IMR-90 (cell line): ENCODE data around the gene DOCK4. TPM values are rescaled to one million over a fixed set of nuclear protein-coding genes. Genes with fewer than 3 reads are reported as not detected.

ENCODE experiments used
- ATAC-seq: fragments of 200-7000 bp; cut with Tn5 transposase; 2 replicates; pipeline ENCODE4 v1.9.1; 2020; ENCODE audit warnings: low read depth, mild to moderate bottlenecking, moderate library complexity
- BruUV-seq: library from RNA; stranded (reverse); fragments of 400-500 nt; replicated peaks from 2 replicates; lab custom pipeline; 2021; lab: Mats Ljungman, UMichigan
- CTCF ChIA-PET: fragments of 300-600 bp; formaldehyde crosslinking; extraction: SDS; loops from one replicate; lab custom pipeline; 2021; ENCODE audit warnings: antibody characterized with exemption; lab: Yijun Ruan, JAX
- POLR2A ChIA-PET: fragments of 300-600 bp; sonication (Branson Sonifier 250); formaldehyde crosslinking; loops from one replicate; lab custom pipeline; 2022; ENCODE audit warnings: antibody characterized with exemption; ENCODE audit not compliant: unreplicated experiment; lab: Charles Lee
- DNase-seq: peaks from one replicate; pipeline ENCODE4 v3.0.0; 2013
- H2AFZ ChIP-seq: replicated peaks from 2 replicates; pipeline ENCODE3; 2013; ENCODE audit warnings: low read length, mild to moderate bottlenecking; ENCODE audit not compliant: poor library complexity
- H2AK5ac ChIP-seq: 2 replicates; pipeline ENCODE4 v1.6.1; 2013; ENCODE audit warnings: low read depth, low read length, inconsistent platforms
- H2AK9ac ChIP-seq: replicated peaks from 2 replicates; pipeline ENCODE3; 2013; ENCODE audit warnings: mild to moderate bottlenecking, low read depth, low read length, moderate library complexity; ENCODE audit not compliant: poor library complexity
- H2BK120ac ChIP-seq: 2 replicates; pipeline ENCODE4 v1.6.1; 2013; ENCODE audit warnings: low read depth, low read length, inconsistent platforms
- H2BK15ac ChIP-seq: 3 replicates; pipeline ENCODE4 v1.6.1; 2013; ENCODE audit warnings: low read depth, low read length, inconsistent platforms
- H2BK20ac ChIP-seq: 2 replicates; pipeline ENCODE4 v1.6.1; 2013; ENCODE audit warnings: low read depth, mild to moderate bottlenecking, inconsistent platforms, low read length, moderate library complexity
- H2BK5ac ChIP-seq: 2 replicates; pipeline ENCODE4 v1.6.1; 2013; ENCODE audit warnings: mild to moderate bottlenecking, low read depth, low read length, inconsistent platforms; ENCODE audit not compliant: poor library complexity, severe bottlenecking
- H3K14ac ChIP-seq: replicated peaks from 2 replicates; pipeline ENCODE4 v1.6.1; 2013; ENCODE audit warnings: low read depth, low read length, inconsistent platforms
- H3K18ac ChIP-seq: 2 replicates; pipeline ENCODE4 v1.6.1; 2013; ENCODE audit warnings: low read depth, low read length, control low read depth
- H3K23ac ChIP-seq: 2 replicates; pipeline ENCODE4 v1.6.1; 2013; ENCODE audit warnings: low read depth, low read length, inconsistent platforms
- H3K27ac ChIP-seq: 2 replicates; pipeline ENCODE4 v1.5.1; 2013; ENCODE audit warnings: mild to moderate bottlenecking, control low read depth, low read length; ENCODE audit not compliant: insufficient read depth
- H3K27me3 ChIP-seq: 2 replicates; pipeline ENCODE4 v1.6.1; 2013; ENCODE audit warnings: low read length; ENCODE audit not compliant: control insufficient read depth, insufficient read depth
- H3K36me3 ChIP-seq: 2 replicates; pipeline ENCODE4 v1.6.1; 2013; ENCODE audit warnings: low read length, mixed read lengths; ENCODE audit not compliant: control insufficient read depth, insufficient read depth
- H3K4ac ChIP-seq: 2 replicates; pipeline ENCODE4 v1.6.1; 2013; ENCODE audit warnings: low read depth, low read length, inconsistent platforms
- H3K4me1 ChIP-seq: 2 replicates; pipeline ENCODE4 v1.6.1; 2013; ENCODE audit warnings: low read length, mixed read lengths; ENCODE audit not compliant: control insufficient read depth, insufficient read depth
- H3K4me2 ChIP-seq: 2 replicates; pipeline ENCODE4 v1.6.1; 2013; ENCODE audit warnings: low read depth, mild to moderate bottlenecking, control low read depth, low read length, moderate library complexity
- H3K4me3 ChIP-seq: 2 replicates; pipeline ENCODE4 v1.5.1; 2013; ENCODE audit warnings: low read depth, mild to moderate bottlenecking, control low read depth, low read length, moderate library complexity; ENCODE audit not compliant: insufficient read depth
- H3K56ac ChIP-seq: 2 replicates; pipeline ENCODE4 v1.6.1; 2013; ENCODE audit warnings: low read length, inconsistent platforms; ENCODE audit not compliant: insufficient read depth; ENCODE audit errors: extremely low read depth
- H3K79me1 ChIP-seq, 2 experiments: 2 replicates each; pipeline ENCODE4 v1.6.1; 2013; ENCODE audit warnings: low read length in 2 of 2, inconsistent platforms in 1 of 2, low read depth in 1 of 2
- H3K9ac ChIP-seq: 2 replicates; pipeline ENCODE4 v1.6.1; 2013; ENCODE audit warnings: low read depth, low read length, control low read depth
- H3K9me1 ChIP-seq: 2 replicates; pipeline ENCODE4 v1.6.1; 2013; ENCODE audit warnings: low read length, inconsistent platforms; ENCODE audit not compliant: insufficient read depth
- H3K9me3 ChIP-seq: 2 replicates; pipeline ENCODE4 v1.6.1; 2013; ENCODE audit warnings: low read length; ENCODE audit not compliant: control insufficient read depth, insufficient read depth
- H4K20me1 ChIP-seq: 2 replicates; pipeline ENCODE4 v1.6.1; 2013; ENCODE audit warnings: low read length, inconsistent platforms; ENCODE audit not compliant: insufficient read depth
- H4K5ac ChIP-seq: 2 replicates; pipeline ENCODE4 v1.6.1; 2013; ENCODE audit warnings: mild to moderate bottlenecking, low read depth, low read length, control low read depth
- H4K8ac ChIP-seq, 2 experiments: 2 replicates each; pipeline ENCODE4 v1.6.1; 2013; ENCODE audit warnings: low read depth in 2 of 2, low read length in 2 of 2, control low read depth in 1 of 2, inconsistent platforms in 1 of 2
- H4K91ac ChIP-seq: 2 replicates; pipeline ENCODE4 v1.6.1; 2013; ENCODE audit warnings: low read depth, low read length, inconsistent platforms; ENCODE audit not compliant: insufficient read depth
- CHD1 ChIP-seq: IDR thresholded peaks from 2 replicates; pipeline ENCODE4 v1.6.1; 2012; ENCODE audit warnings: low read depth, low read length, improper control_type of control experiment
- MAFK ChIP-seq: IDR thresholded peaks from 2 replicates; pipeline ENCODE4 v1.6.1; 2012; ENCODE audit warnings: low read depth, low read length, improper control_type of control experiment
- MAZ ChIP-seq: IDR thresholded peaks from 2 replicates; pipeline ENCODE4 v1.6.1; 2012; ENCODE audit warnings: low read depth, mild to moderate bottlenecking, low read length, improper control_type of control experiment, moderate library complexity, borderline replicate concordance
- MXI1 ChIP-seq: IDR thresholded peaks from 2 replicates; pipeline ENCODE4 v1.6.1; 2012; ENCODE audit warnings: low read depth, mild to moderate bottlenecking, low read length, moderate library complexity, borderline replicate concordance
- NFE2L2 ChIP-seq: fragments of 150-350 bp; IDR thresholded peaks from 2 replicates; pipeline ENCODE4 v1.6.1; 2016; ENCODE audit warnings: low read depth, mild to moderate bottlenecking, low read length
- RAD21 ChIP-seq: IDR thresholded peaks from 2 replicates; pipeline ENCODE4 v1.6.1; 2012; ENCODE audit warnings: low read length, improper control_type of control experiment
- RCOR1 ChIP-seq: IDR thresholded peaks from 2 replicates; pipeline ENCODE4 v1.6.1; 2012; ENCODE audit warnings: mild to moderate bottlenecking, low read length, improper control_type of control experiment; ENCODE audit not compliant: insufficient replicate concordance
- WGBS, 2 experiments: methylation state at CpG; one replicate each; pipeline versions ENCODE4 v1.1.5 to v1.1.7; 2013; ENCODE audit warnings: missing lambda C conversion rate in 2 of 2; ENCODE audit not compliant: insufficient read length in 1 of 2; ENCODE audit errors: extremely low coverage in 2 of 2; 5-methylcytosine and 5-hydroxymethylcytosine counted together
- dilution Hi-C: fragments of 300-500 bp; cut with HindIII; formaldehyde crosslinking; loops from one replicate; pipeline ENCODE4 v1.14.3; 2018; ENCODE audit warnings: low sequenced_read_pairs; ENCODE audit not compliant: unreplicated experiment
- in situ Hi-C: fragments of 300-500 bp; cut with MboI; formaldehyde crosslinking; loops from 3 replicates; pipeline ENCODE4 v1.14.3; 2019; ENCODE audit warnings: low sequenced_read_pairs, inconsistent platforms, mixed read lengths
- intact Hi-C: fragments of 100-400 bp; cut with micrococcal nuclease; formaldehyde crosslinking; loops from 2 replicates; pipeline ENCODE4 v1.10.0; 2022
- polyA plus RNA-seq, 3 experiments: library from polyadenylated mRNA; depleted of rRNA; stranded (reverse); fragments of >200 nt; gene quantifications; 2 replicates each; pipeline ENCODE4 v1.2.3, GENCODE V29; 2012; ENCODE audit warnings: low replicate concordance in 1 of 3
- total RNA-seq: library from RNA; depleted of rRNA; stranded (reverse); fragments of >200 nt; gene quantifications from 2 replicates; pipeline ENCODE4 v1.2.3, GENCODE V29; 2012
- TF ChIP-seq, protein P1 (sequence below): fragments of 150-350 bp; IDR thresholded peaks from 2 replicates; pipeline ENCODE4 v1.6.1; 2016; ENCODE audit warnings: low read depth, mild to moderate bottlenecking, low read length, moderate library complexity, borderline replicate concordance
- TF ChIP-seq, protein P2 (sequence below): conservative IDR thresholded peaks from 2 replicates; pipeline ENCODE4 v1.5.1; 2012; ENCODE audit warnings: mild to moderate bottlenecking, low read depth, low read length, improper control_type of control experiment

The DOCK4 gene
- total and polyA plus RNA-seq, 2 of the 4 experiments (the other 2 are of a cell fraction): 4.4 to 12.2 TPM

DNA sequence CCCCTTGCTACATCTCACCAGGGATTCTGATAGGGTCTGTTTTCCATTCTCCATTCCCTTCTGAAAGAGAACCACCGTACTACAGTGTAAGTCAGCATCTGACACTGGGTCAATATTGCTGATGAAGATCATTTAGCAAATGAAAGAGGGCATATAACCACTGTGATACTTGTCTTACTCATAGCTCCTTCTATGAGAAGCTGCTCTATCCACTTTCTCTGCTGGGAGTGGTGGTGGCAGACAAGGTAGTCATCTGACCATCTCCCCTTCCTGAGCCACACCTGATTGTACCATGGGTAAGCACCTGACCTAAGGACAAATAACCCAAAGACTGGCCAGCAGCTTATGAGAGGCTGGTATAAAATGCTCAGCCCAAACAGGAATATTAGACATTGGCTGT is 220.4 kb downstream of the DOCK4 start:
- H4K8ac ChIP-seq: no peak overlapping the region
- no peak for ATAC-seq

More for the DNA sequence above, 220.4 kb downstream of the DOCK4 start:
- no peak overlapping the region for H2BK15ac ChIP-seq
- no peak overlapping the region for H3K27ac ChIP-seq
- no peaks in the 10 kb centered on the region for H4K20me1 ChIP-seq
- H3K4me2 ChIP-seq: no peak overlapping the region
- intact Hi-C loops: loop anchor here (10.0 kb wide), 1 partner anchor 219 kb away; the partner anchor contains the start of genes DOCK4 and ZNF277
- H3K27me3 ChIP-seq: no peaks in the 10 kb centered on the region
- peaks cover 0 to 3% of the 10 kb centered on the region in 2 experiments; a peak in 1 of 4 replicates for H3K79me1 ChIP-seq
- TF ChIP-seq CHD1 (no peak), MAFK (no peak), NFE2L2 (no peak), RCOR1 (no peak), RAD21 (no peak), MXI1 (no peak), MAZ (no peak)
- TF ChIP-seq, protein P1, sequence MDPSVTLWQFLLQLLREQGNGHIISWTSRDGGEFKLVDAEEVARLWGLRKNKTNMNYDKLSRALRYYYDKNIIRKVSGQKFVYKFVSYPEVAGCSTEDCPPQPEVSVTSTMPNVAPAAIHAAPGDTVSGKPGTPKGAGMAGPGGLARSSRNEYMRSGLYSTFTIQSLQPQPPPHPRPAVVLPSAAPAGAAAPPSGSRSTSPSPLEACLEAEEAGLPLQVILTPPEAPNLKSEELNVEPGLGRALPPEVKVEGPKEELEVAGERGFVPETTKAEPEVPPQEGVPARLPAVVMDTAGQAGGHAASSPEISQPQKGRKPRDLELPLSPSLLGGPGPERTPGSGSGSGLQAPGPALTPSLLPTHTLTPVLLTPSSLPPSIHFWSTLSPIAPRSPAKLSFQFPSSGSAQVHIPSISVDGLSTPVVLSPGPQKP: no peak
- TF ChIP-seq, protein P2, sequence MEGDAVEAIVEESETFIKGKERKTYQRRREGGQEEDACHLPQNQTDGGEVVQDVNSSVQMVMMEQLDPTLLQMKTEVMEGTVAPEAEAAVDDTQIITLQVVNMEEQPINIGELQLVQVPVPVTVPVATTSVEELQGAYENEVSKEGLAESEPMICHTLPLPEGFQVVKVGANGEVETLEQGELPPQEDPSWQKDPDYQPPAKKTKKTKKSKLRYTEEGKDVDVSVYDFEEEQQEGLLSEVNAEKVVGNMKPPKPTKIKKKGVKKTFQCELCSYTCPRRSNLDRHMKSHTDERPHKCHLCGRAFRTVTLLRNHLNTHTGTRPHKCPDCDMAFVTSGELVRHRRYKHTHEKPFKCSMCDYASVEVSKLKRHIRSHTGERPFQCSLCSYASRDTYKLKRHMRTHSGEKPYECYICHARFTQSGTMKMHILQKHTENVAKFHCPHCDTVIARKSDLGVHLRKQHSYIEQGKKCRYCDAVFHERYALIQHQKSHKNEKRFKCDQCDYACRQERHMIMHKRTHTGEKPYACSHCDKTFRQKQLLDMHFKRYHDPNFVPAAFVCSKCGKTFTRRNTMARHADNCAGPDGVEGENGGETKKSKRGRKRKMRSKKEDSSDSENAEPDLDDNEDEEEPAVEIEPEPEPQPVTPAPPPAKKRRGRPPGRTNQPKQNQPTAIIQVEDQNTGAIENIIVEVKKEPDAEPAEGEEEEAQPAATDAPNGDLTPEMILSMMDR: no peak
- in situ Hi-C loops: no loop called here
- no peak overlapping the region for H2AK5ac ChIP-seq
- no peak overlapping the region for H2AFZ ChIP-seq
- H2AK9ac ChIP-seq: no peak overlapping the region
- H3K14ac ChIP-seq: no peak overlapping the region
- DNase-seq: no peak
- no peak overlapping the region for H3K9ac ChIP-seq
- WGBS, 2 experiments: no CpG with 5 or more reads among the region's 1 CpG
- no peaks in the 10 kb centered on the region for H3K9me3 ChIP-seq
- no peak overlapping the region for H2BK20ac ChIP-seq
- no peak overlapping the region for H3K4ac ChIP-seq
- H3K23ac ChIP-seq: no peak overlapping the region
- H3K4me1 ChIP-seq: peaks cover 3% of the 10 kb centered on the region; the same call in 1 of the 2 replicates
- no peak overlapping the region for H2BK120ac ChIP-seq
- BruUV-seq: no TSS peak
- no peak overlapping the region for H3K56ac ChIP-seq
- H3K36me3 ChIP-seq: peaks cover 16% of the 10 kb centered on the region
- H3K4me3 ChIP-seq: no peak overlapping the region
- dilution Hi-C loops: no loop called here
- H2BK5ac ChIP-seq: no peak overlapping the region
- no peak overlapping the region for H3K18ac ChIP-seq
- no peaks in the 10 kb centered on the region; the same call in none of the 2 replicates for H3K9me1 ChIP-seq
- POLR2A ChIA-PET: no interaction called here
- CTCF ChIA-PET: no interaction called here
- H4K91ac ChIP-seq: no peak overlapping the region
- no peak overlapping the region for H4K5ac ChIP-seq
